Measurements from ENCODE around the gene ZCCHC8.
"Not testable (repeated sequence)": the region's sequence is repeated elsewhere in the genome, so short reads cannot be mapped to it uniquely, and the experiment has no call there.

DNA sequence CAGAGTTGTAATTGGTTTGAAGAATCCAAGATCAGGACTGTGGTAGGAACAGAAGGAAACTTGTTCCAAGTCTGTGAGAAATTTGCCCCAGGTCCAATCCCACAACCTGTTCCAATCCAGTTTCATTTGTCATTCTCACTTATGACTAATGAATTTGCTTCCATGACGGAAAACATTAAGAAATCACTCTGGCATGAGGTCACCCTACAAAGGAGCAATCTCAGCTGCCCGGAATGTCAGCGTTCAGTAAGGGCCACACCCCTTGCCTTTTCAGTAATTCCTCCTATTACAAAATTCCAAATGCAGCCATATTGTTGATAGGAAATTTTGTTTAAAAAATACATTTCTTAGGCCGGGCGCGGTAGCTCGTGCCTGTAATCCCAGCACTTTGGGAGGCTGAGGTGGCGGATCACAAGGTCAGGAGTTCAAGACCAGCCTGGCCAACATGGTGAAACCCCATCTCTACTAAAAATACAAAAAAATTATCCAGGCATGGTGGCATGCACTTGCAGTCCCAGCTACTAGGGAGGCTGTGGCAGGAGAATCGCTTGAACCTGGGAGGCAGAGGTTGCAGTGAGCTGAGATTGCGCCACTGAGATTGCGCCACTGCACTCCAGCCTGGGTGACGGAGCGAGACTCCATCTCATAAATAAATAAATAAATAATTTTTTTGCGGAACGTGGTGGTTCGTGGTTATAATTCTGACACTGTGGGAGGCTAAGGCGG is 36.3 kb downstream of the ZCCHC8 start:
- not testable (repeated sequence) for TF ChIP-seq CTCF, POLR2A (IDR thresholded peaks at IDR 0.05)
